Stimulated activated effector memory CD8-positive, alpha-beta T cell treated with anti-CD3 and anti-CD28 coated beads, Interleukin-12 subunit alpha, Interleukin-12 subunit beta, amount 100 ng/mL, for 72 hours (primary cell): ENCODE results near the gene MC5R.
A peak's percentile ranks its signal among the peaks of the same experiment; 100 is the strongest.

Experiments
- ATAC-seq: fragments of 150-1000 bp; cut with Tn5 transposase; 2 replicates; pipeline ENCODE4 v1.10.0; 2021
- DNase-seq, 2 donors: peaks; one replicate each; pipeline ENCODE4 v3.0.0; 2021 to 2022; ENCODE audit warnings: low spot score in 2 of 2
- H3K27ac Mint-ChIP-seq: one replicate; pipeline ENCODE4 v1.8.0; 2022; ENCODE audit warnings: mild to moderate bottlenecking, mixed read lengths
- H3K36me3 Mint-ChIP-seq: one replicate; pipeline ENCODE4 v1.8.0; 2022; ENCODE audit warnings: mild to moderate bottlenecking, mixed read lengths
- H3K4me1 Mint-ChIP-seq: one replicate; pipeline ENCODE4 v1.8.0; 2022; ENCODE audit warnings: mixed read lengths
- H3K4me3 Mint-ChIP-seq: one replicate; pipeline ENCODE4 v1.8.0; 2022; ENCODE audit warnings: mild to moderate bottlenecking, mixed read lengths
- H3K9me3 Mint-ChIP-seq: one replicate; pipeline ENCODE4 v1.8.0; 2022; ENCODE audit warnings: mixed read lengths

The MC5R gene

GRCh38 chr18:13823707-13824395 lies at the start of gene MC5R:
MC5R (plus strand) TSS chr18:13824149; CDS start chr18:13825766, 1,617 bp downstream.
- Mint-ChIP-seq H3K36me3 (no peaks in the 10 kb centered on the region), H3K27ac (no peak within 1 kb of the TSS), H3K9me3 (no peaks in the 10 kb centered on the region), H3K4me3 (peak within 1 kb of the TSS; percentile 7), H3K4me1 (no peaks in the 10 kb centered on the region)
- ATAC-seq (peak; percentile 84), DNase-seq (peak; percentile 81 to 90)

- Mint-ChIP-seq H3K27ac (no peak overlapping the region), H3K4me1 (no peaks in the 10 kb centered on the region), H3K4me3 (no peak overlapping the region), H3K36me3 (no peaks in the 10 kb centered on the region), H3K9me3 (peaks cover 4% of the 10 kb centered on the region)
- DNase-seq (no peak), ATAC-seq (no peak)
Observed at GRCh38 chr18:13775058-13775457, 48.9 kb upstream of the MC5R start.

GRCh38 chr18:13791181-13791580 lies 32.8 kb upstream of the MC5R start:
- H3K9me3 Mint-ChIP-seq, result no peaks in the 10 kb centered on the region
- DNase-seq (no peak), ATAC-seq (no peak)
- H3K36me3 Mint-ChIP-seq, result no peaks in the 10 kb centered on the region
- no peak overlapping the region for H3K4me3 Mint-ChIP-seq
- no peaks in the 10 kb centered on the region for H3K4me1 Mint-ChIP-seq
- H3K27ac Mint-ChIP-seq, result no peak overlapping the region

- H3K27ac Mint-ChIP-seq, result no peak overlapping the region
- no peaks in the 10 kb centered on the region for H3K9me3 Mint-ChIP-seq
- no peaks in the 10 kb centered on the region for H3K36me3 Mint-ChIP-seq
Observed at GRCh38 chr18:13793819-13794218, 30.1 kb upstream of the MC5R start.

GRCh38 chr18:13796515-13796914 lies 27.4 kb upstream of the MC5R start:
- peaks cover 10% of the 10 kb centered on the region for H3K4me1 Mint-ChIP-seq
- no peaks in the 10 kb centered on the region for H3K36me3 Mint-ChIP-seq
- DNase-seq (no peak), ATAC-seq (no peak)
- no peaks in the 10 kb centered on the region for H3K9me3 Mint-ChIP-seq
- no peak overlapping the region for H3K4me3 Mint-ChIP-seq
- H3K27ac Mint-ChIP-seq, result no peak overlapping the region

More at GRCh38 chr18:13793819-13794218, 30.1 kb upstream of the MC5R start:
- ATAC-seq (no peak), DNase-seq (no peak)
- Mint-ChIP-seq H3K4me1 (no peaks in the 10 kb centered on the region), H3K4me3 (no peak overlapping the region)

- DNase-seq (no peak), ATAC-seq (no peak)
- H3K27ac Mint-ChIP-seq, result no peak overlapping the region
- no peaks in the 10 kb centered on the region for H3K36me3 Mint-ChIP-seq
- no peak overlapping the region for H3K4me3 Mint-ChIP-seq
- peaks cover 11% of the 10 kb centered on the region for H3K4me1 Mint-ChIP-seq
- H3K9me3 Mint-ChIP-seq, result no peaks in the 10 kb centered on the region
Observed at GRCh38 chr18:13797157-13797611, 26.8 kb upstream of the MC5R start.

- no peak for ATAC-seq
- H3K4me3 Mint-ChIP-seq, result no peak overlapping the region
- H3K36me3 Mint-ChIP-seq, result no peaks in the 10 kb centered on the region
- no peak for DNase-seq
- H3K9me3 Mint-ChIP-seq, result no peaks in the 10 kb centered on the region
- peaks cover 11% of the 10 kb centered on the region for H3K4me1 Mint-ChIP-seq
- H3K27ac Mint-ChIP-seq, result no peak overlapping the region
Observed at GRCh38 chr18:13799396-13799795, 24.6 kb upstream of the MC5R start.

GRCh38 chr18:13800505-13801259 lies 23.3 kb upstream of the MC5R start:
- ATAC-seq (peak; percentile 80), DNase-seq (no peak)
- Mint-ChIP-seq H3K4me1 (peaks cover 11% of the 10 kb centered on the region), H3K27ac (no peak overlapping the region), H3K9me3 (no peaks in the 10 kb centered on the region), H3K4me3 (peak overlapping the region; percentile 12), H3K36me3 (no peaks in the 10 kb centered on the region)

- H3K4me3 Mint-ChIP-seq, result peak overlapping the region; percentile 12
- ATAC-seq (no peak), DNase-seq (no peak)
- H3K9me3 Mint-ChIP-seq, result no peaks in the 10 kb centered on the region
- no peaks in the 10 kb centered on the region for H3K36me3 Mint-ChIP-seq
- peaks cover 11% of the 10 kb centered on the region for H3K4me1 Mint-ChIP-seq
- no peak overlapping the region for H3K27ac Mint-ChIP-seq
Observed at GRCh38 chr18:13801260-13801601, 22.7 kb upstream of the MC5R start.

GRCh38 chr18:13804305-13804704 lies 19.6 kb upstream of the MC5R start:
- H3K4me1 Mint-ChIP-seq, result peaks cover 11% of the 10 kb centered on the region
- no peak for ATAC-seq
- H3K27ac Mint-ChIP-seq, result no peak overlapping the region
- no peaks in the 10 kb centered on the region for H3K36me3 Mint-ChIP-seq
- H3K4me3 Mint-ChIP-seq, result no peak overlapping the region
- no peak for DNase-seq
- no peaks in the 10 kb centered on the region for H3K9me3 Mint-ChIP-seq

GRCh38 chr18:13808294-13809042 lies 15.5 kb upstream of the MC5R start:
- Mint-ChIP-seq H3K9me3 (no peaks in the 10 kb centered on the region), H3K4me3 (no peak overlapping the region), H3K27ac (no peak overlapping the region), H3K4me1 (no peaks in the 10 kb centered on the region), H3K36me3 (no peaks in the 10 kb centered on the region)
- DNase-seq (no peak), ATAC-seq (no peak)

- no peak overlapping the region for H3K27ac Mint-ChIP-seq
- no peak overlapping the region for H3K4me3 Mint-ChIP-seq
- no peaks in the 10 kb centered on the region for H3K4me1 Mint-ChIP-seq
- no peak for DNase-seq
- H3K36me3 Mint-ChIP-seq, result no peaks in the 10 kb centered on the region
- no peak for ATAC-seq
- H3K9me3 Mint-ChIP-seq, result no peaks in the 10 kb centered on the region
Observed at GRCh38 chr18:13809043-13809430, 14.9 kb upstream of the MC5R start.

GRCh38 chr18:13809531-13810255 lies 14.3 kb upstream of the MC5R start:
- H3K4me3 Mint-ChIP-seq, result no peak overlapping the region
- no peak for ATAC-seq

GRCh38 chr18:13810950-13811485 lies 12.9 kb upstream of the MC5R start:
- DNase-seq (no peak), ATAC-seq (no peak)
- H3K36me3 Mint-ChIP-seq, result no peaks in the 10 kb centered on the region
- no peak overlapping the region for H3K4me3 Mint-ChIP-seq
- no peak overlapping the region for H3K27ac Mint-ChIP-seq
- no peaks in the 10 kb centered on the region for H3K4me1 Mint-ChIP-seq
- H3K9me3 Mint-ChIP-seq, result no peaks in the 10 kb centered on the region

More at GRCh38 chr18:13809531-13810255, 14.3 kb upstream of the MC5R start:
- Mint-ChIP-seq H3K27ac (no peak overlapping the region), H3K4me1 (no peaks in the 10 kb centered on the region), H3K9me3 (no peaks in the 10 kb centered on the region), H3K36me3 (no peaks in the 10 kb centered on the region)
- DNase-seq, result no peak

- DNase-seq, result no peak
- ATAC-seq, result peak; percentile 40
- H3K36me3 Mint-ChIP-seq, result no peaks in the 10 kb centered on the region
- no peaks in the 10 kb centered on the region for H3K9me3 Mint-ChIP-seq
- H3K27ac Mint-ChIP-seq, result no peak overlapping the region
- no peaks in the 10 kb centered on the region for H3K4me1 Mint-ChIP-seq
- no peak overlapping the region for H3K4me3 Mint-ChIP-seq
Observed at GRCh38 chr18:13811993-13812392, 12.0 kb upstream of the MC5R start.
